Effector CD8-positive, alpha-beta T cell (primary cell): Measurements from ENCODE around the gene PWP1.
"Not testable (repeated sequence)": the region's sequence is repeated elsewhere in the genome, so short reads cannot be mapped to it uniquely, and the experiment has no call there.

ENCODE experiments used
- DNase-seq: peaks from one replicate; lab custom pipeline; 2025; lab: John Stamatoyannopoulos, UW

The PWP1 gene

GRCh38 chr12:107668320-107669098 lies 17.1 kb upstream of the PWP1 start:
- no peak for DNase-seq

- no peak for DNase-seq
These were observed 15.7 kb upstream of the PWP1 start for GRCh38 chr12:107669946-107670345.

- no peak for DNase-seq
These were observed 14.5 kb upstream of the PWP1 start for GRCh38 chr12:107670999-107671643.

- no peak for DNase-seq
These were observed 7.9 kb upstream of the PWP1 start for GRCh38 chr12:107677671-107678070.

GRCh38 chr12:107679336-107679735 lies 6.3 kb upstream of the PWP1 start:
- no peak for DNase-seq

GRCh38 chr12:107681455-107681835 lies 4.2 kb upstream of the PWP1 start:
- no peak for DNase-seq

GRCh38 chr12:107681836-107682820 lies 3.5 kb upstream of the PWP1 start:
- no peak for DNase-seq

GRCh38 chr12:107684029-107684795 lies 1.4 kb upstream of the PWP1 start:
- no peak for DNase-seq

GRCh38 chr12:107684990-107685359 lies 624 bp upstream of the PWP1 start:
- no peak for DNase-seq

- DNase-seq = not testable (repeated sequence)
These were observed 10.2 kb downstream of the PWP1 start for GRCh38 chr12:107695772-107696171.

- no peak for DNase-seq
These were observed 16.5 kb downstream of the PWP1 start for GRCh38 chr12:107702106-107702505.

GRCh38 chr12:107704041-107704440 lies 18.4 kb downstream of the PWP1 start:
- DNase-seq = no peak

GRCh38 chr12:107705522-107705921 lies 19.9 kb downstream of the PWP1 start:
- not testable (repeated sequence) for DNase-seq

GRCh38 chr12:107715780-107716179 lies 30.2 kb downstream of the PWP1 start:
- no peak for DNase-seq

GRCh38 chr12:107718606-107719005 lies 33.0 kb downstream of the PWP1 start:
- no peak for DNase-seq

- not testable (repeated sequence) for DNase-seq
These were observed 41.7 kb downstream of the PWP1 start for GRCh38 chr12:107727327-107727726.

- not testable (repeated sequence) for DNase-seq
These were observed 42.1 kb downstream of the PWP1 start for GRCh38 chr12:107727742-107728141.

GRCh38 chr12:107730618-107731341 lies 45.2 kb downstream of the PWP1 start:
- DNase-seq = no peak

GRCh38 chr12:107731366-107731765 lies 45.8 kb downstream of the PWP1 start:
- DNase-seq = no peak

GRCh38 chr12:107732365-107732764 lies 46.8 kb downstream of the PWP1 start:
- DNase-seq = no peak

- DNase-seq = no peak
These were observed 48.5 kb downstream of the PWP1 start for GRCh38 chr12:107734139-107734538.
